ENCODE results near the gene KRT8.

DNA sequence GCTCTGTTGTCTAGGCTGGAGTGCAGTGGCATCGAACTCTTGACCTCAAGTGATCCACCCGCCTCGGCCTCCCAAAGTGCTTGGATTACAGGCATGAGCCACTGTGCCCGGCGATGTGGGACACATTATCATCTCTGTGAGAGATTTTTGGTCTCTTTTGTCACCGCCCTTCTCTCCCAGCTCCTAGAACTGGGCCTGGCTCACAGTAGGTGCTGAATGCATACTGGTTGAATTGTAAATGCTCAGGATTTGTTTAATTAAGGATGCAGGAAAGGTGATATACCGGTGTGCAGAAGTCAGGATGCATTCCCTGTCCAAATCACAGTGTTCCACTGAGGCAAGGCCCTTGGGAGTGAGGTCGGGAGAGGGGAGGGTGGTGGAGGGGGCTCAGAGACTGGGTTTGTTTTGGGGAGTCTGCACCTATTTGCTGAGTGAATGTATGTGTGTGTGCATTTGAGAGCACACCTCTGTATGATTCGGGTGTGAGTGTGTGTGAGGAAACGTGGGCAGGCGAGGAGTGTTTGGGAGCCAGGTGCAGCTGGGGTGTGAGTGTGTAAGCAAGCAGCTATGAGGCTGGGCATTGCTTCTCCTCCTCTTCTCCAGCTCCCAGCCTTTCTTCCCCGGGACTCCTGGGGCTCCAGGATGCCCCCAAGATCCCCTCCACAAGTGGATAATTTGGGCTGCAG lies 43.0 kb upstream of the KRT8 start:
- no peak for TF ChIP-seq CTCF (IDR thresholded peaks at IDR 0.05)
- no peak for TF ChIP-seq EP300 (IDR thresholded peaks at IDR 0.05)
- no peak for TF ChIP-seq POLR2A (IDR thresholded peaks at IDR 0.05)

Data from tibial nerve (tissue), 4 donors.